Adipocyte (in vitro differentiated cells): ENCODE measurements around the gene NRARP.

ENCODE experiments used
- DNase-seq: peaks from one replicate; pipeline ENCODE4 v3.0.0-alpha.2; 2015; ENCODE audit warnings: low read depth
- H3K27me3 ChIP-seq: replicated peaks from 2 replicates; pipeline ENCODE4 v1.7.0; 2013; ENCODE audit warnings: mild to moderate bottlenecking, low read length, moderate library complexity; ENCODE audit not compliant: control insufficient read depth, insufficient read depth
- H3K36me3 ChIP-seq: 2 replicates; pipeline ENCODE4 v1.7.0; 2013; ENCODE audit warnings: low read length, mild to moderate bottlenecking, moderate library complexity; ENCODE audit not compliant: control insufficient read depth, insufficient read depth, severe bottlenecking
- H3K4me1 ChIP-seq: 2 replicates; pipeline ENCODE4 v1.7.0; 2013; ENCODE audit warnings: mild to moderate bottlenecking, low read length, moderate library complexity; ENCODE audit not compliant: control insufficient read depth, insufficient read depth
- H3K4me3 ChIP-seq: 2 replicates; pipeline ENCODE4 v1.7.0; 2013; ENCODE audit warnings: mild to moderate bottlenecking, low read length, moderate library complexity
- H3K9ac ChIP-seq: 2 replicates; pipeline ENCODE4 v1.7.0; 2013; ENCODE audit warnings: mild to moderate bottlenecking, low read length, moderate library complexity
- H3K9me3 ChIP-seq: 2 replicates; pipeline ENCODE4 v1.7.0; 2013; ENCODE audit warnings: mild to moderate bottlenecking, low read length, moderate library complexity; ENCODE audit not compliant: control insufficient read depth

The NRARP gene

GRCh38 chr9:137306850-137307254, 4.8 kb upstream of the NRARP start:
- no peak for DNase-seq
- Histone ChIP-seq H3K4me1 (no peaks in the 10 kb centered on the region), H3K27me3 (peaks cover 46% of the 10 kb centered on the region)

GRCh38 chr9:137306066-137306849, 4.2 kb upstream of the NRARP start:
- Histone ChIP-seq H3K9me3 (no peaks in the 10 kb centered on the region), H3K4me1 (no peaks in the 10 kb centered on the region), H3K9ac (no peak overlapping the region), H3K36me3 (no peaks in the 10 kb centered on the region), H3K27me3 (peaks cover 46% of the 10 kb centered on the region), H3K4me3 (no peak overlapping the region)
- DNase-seq: no peak

More at GRCh38 chr9:137306850-137307254, 4.8 kb upstream of the NRARP start:
- H3K36me3 ChIP-seq: no peaks in the 10 kb centered on the region
- no peak overlapping the region for H3K4me3 ChIP-seq
- H3K9me3 ChIP-seq: no peaks in the 10 kb centered on the region
- no peak overlapping the region for H3K9ac ChIP-seq

GRCh38 chr9:137305798-137306065, 3.7 kb upstream of the NRARP start:
- no peaks in the 10 kb centered on the region for H3K36me3 ChIP-seq
- H3K4me3 ChIP-seq: no peak overlapping the region
- H3K9ac ChIP-seq: no peak overlapping the region
- H3K4me1 ChIP-seq: peaks cover 3% of the 10 kb centered on the region
- H3K27me3 ChIP-seq: peaks cover 43% of the 10 kb centered on the region
- H3K9me3 ChIP-seq: no peaks in the 10 kb centered on the region
- DNase-seq: no peak

- Histone ChIP-seq H3K27me3 (peaks cover 44% of the 10 kb centered on the region), H3K4me1 (peaks cover 3% of the 10 kb centered on the region), H3K9ac (no peak overlapping the region), H3K36me3 (no peaks in the 10 kb centered on the region), H3K9me3 (no peaks in the 10 kb centered on the region), H3K4me3 (no peak overlapping the region)
- no peak for DNase-seq
Measured at GRCh38 chr9:137305060-137305797, 3.2 kb upstream of the NRARP start.

- H3K27me3 ChIP-seq: peaks cover 51% of the 10 kb centered on the region
- H3K4me1 ChIP-seq: peaks cover 3% of the 10 kb centered on the region
- no peak for DNase-seq
Measured at GRCh38 chr9:137304383-137305059, 2.5 kb upstream of the NRARP start.

GRCh38 chr9:137303893-137304382, 1.9 kb upstream of the NRARP start:
- Histone ChIP-seq H3K4me1 (peaks cover 3% of the 10 kb centered on the region), H3K36me3 (no peaks in the 10 kb centered on the region), H3K4me3 (no peak overlapping the region), H3K9ac (no peak overlapping the region), H3K27me3 (peaks cover 51% of the 10 kb centered on the region), H3K9me3 (no peaks in the 10 kb centered on the region)
- no peak for DNase-seq

More at GRCh38 chr9:137304383-137305059, 2.5 kb upstream of the NRARP start:
- Histone ChIP-seq H3K9me3 (no peaks in the 10 kb centered on the region), H3K9ac (no peak overlapping the region), H3K4me3 (no peak overlapping the region), H3K36me3 (no peaks in the 10 kb centered on the region)

- no peaks in the 10 kb centered on the region for H3K9me3 ChIP-seq
Measured at GRCh38 chr9:137303151-137303892, 1.3 kb upstream of the NRARP start.

GRCh38 chr9:137302449-137303150, 529 bp upstream of the NRARP start:
- Histone ChIP-seq H3K9ac (no peak overlapping the region), H3K4me3 (no peak overlapping the region), H3K9me3 (no peaks in the 10 kb centered on the region), H3K4me1 (peaks cover 3% of the 10 kb centered on the region), H3K36me3 (no peaks in the 10 kb centered on the region), H3K27me3 (peaks cover 60% of the 10 kb centered on the region)
- no peak for DNase-seq

More at GRCh38 chr9:137303151-137303892, 1.3 kb upstream of the NRARP start:
- H3K36me3 ChIP-seq: no peaks in the 10 kb centered on the region
- H3K9ac ChIP-seq: no peak overlapping the region
- peaks cover 56% of the 10 kb centered on the region for H3K27me3 ChIP-seq
- H3K4me1 ChIP-seq: peaks cover 3% of the 10 kb centered on the region
- DNase-seq: no peak
- no peak overlapping the region for H3K4me3 ChIP-seq

- Histone ChIP-seq H3K27me3 (peaks cover 63% of the 10 kb centered on the region), H3K4me3 (no peak overlapping the region), H3K9ac (no peak overlapping the region), H3K36me3 (no peaks in the 10 kb centered on the region), H3K4me1 (peaks cover 3% of the 10 kb centered on the region), H3K9me3 (no peaks in the 10 kb centered on the region)
- peak; percentile 63 for DNase-seq
Measured at GRCh38 chr9:137301081-137301947, 757 bp downstream of the NRARP start.
